ENCODE measurements around the gene SLC35B3.
A peak's percentile ranks its signal among the peaks of the same experiment; 100 is the strongest.
"Not testable (repeated sequence)": the region's sequence is repeated elsewhere in the genome, so short reads cannot be mapped to it uniquely, and the experiment has no call there.

The SLC35B3 gene

DNA sequence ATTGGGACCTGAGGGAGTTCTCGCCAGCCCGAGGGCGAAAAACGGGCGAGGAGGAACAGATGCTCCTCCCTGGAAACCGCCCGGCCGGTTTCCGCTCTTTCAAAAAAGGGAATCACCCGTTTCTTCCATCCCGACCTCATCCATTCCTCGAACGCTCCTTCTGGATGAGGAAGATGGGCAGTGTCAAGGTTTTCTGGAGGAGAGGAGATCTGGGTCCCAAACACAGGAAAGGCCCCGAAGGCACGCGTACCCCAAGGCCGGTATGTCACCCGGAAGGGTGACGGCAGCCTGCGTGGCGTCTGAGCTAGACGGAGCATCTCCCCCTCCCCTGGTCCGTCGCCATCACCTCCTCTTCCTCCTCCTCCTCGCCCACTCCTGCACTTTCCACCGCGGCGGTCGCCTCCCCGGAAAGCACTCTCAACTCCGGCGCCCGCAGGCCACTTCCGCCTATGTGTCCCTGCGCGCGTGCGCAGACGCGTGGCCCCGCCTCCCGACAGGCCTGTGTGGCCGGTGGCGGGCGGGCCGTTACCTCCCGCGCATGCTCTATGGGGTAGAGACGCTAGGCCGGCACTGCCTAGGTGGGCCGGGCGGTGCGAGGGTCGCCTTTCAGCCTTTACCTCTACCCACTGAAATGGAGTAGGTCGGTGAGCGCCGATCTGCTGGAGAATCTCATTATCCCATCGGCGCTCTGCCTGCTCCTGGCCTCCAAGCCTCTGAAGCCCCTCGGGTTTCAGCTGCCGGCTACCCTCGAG lies at the start of gene SLC35B3:
SLC35B3 (minus strand) TSS at position 453 of the 752 bp plus-strand sequence.
- DNase-seq (ENCODE audit: low read depth, low spot score), result peak; percentile 98

- no peak for DNase-seq (ENCODE audit: low read depth, low spot score)
Observed at GRCh38 chr6:8483650-8484049, 48.3 kb upstream of the SLC35B3 start.

DNA sequence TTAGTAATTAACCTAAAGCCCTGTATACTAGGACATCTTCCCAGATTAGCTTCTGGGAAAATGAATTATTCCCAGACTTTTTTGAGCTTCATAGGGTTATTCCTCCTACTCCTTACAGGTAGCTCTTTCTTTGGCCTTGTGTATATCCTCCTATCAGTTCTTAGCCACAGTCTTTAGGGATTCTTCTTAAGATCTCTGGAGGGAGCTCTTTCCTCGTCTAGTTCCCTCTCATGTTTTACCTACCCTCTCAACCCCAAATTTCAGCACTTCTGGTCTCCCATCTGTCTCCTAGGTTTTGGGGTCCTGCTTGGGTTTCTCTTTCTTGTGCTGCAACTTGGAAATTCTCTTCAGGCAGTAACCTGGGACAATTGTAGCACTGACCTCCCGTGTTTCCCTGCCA lies 46.4 kb upstream of the SLC35B3 start:
- peak; percentile 1 for DNase-seq (ENCODE audit: low read depth, low spot score)

DNA sequence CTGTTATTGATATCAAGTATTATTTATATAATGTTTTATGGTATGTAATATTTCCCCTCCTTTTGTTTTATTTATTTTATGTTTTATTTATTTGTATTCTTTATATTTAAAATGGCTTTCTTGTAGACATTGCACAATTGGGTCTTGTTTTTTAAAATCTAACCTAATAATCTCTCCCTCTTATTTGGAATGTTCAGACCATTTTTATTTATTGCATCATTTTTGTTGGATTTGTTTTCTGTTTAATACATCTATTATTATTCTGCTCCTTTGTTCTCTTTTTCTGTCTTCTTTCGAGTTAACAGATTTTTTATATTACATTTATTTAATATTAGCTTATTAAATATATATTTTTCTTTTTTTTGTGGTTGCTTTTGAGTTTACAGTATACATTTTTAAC lies 43.1 kb upstream of the SLC35B3 start:
- DNase-seq (ENCODE audit: low read depth, low spot score), result no peak

DNA sequence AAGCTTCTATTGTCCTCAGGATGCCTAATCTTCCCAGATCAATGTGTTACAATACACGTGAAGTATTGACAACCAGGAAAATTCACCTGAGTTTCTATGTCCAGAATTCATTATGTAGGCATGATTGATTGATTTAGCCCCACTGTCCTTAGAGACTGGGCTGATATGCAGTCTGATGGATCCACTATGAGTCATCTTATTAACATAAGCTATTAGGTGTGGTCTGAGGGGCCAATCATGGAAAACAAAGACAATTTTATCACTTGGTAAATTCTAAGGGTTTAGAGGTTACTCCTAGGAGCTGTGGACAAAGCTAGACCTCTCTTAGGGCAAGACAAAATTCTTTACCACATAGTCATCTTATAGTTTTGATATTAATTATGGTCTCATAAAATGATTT lies 41.3 kb upstream of the SLC35B3 start:
- DNase-seq (ENCODE audit: low read depth, low spot score), result no peak

GRCh38 chr6:8468552-8469356 lies 33.4 kb upstream of the SLC35B3 start:
- no peak for DNase-seq (ENCODE audit: low read depth, low spot score)

DNA sequence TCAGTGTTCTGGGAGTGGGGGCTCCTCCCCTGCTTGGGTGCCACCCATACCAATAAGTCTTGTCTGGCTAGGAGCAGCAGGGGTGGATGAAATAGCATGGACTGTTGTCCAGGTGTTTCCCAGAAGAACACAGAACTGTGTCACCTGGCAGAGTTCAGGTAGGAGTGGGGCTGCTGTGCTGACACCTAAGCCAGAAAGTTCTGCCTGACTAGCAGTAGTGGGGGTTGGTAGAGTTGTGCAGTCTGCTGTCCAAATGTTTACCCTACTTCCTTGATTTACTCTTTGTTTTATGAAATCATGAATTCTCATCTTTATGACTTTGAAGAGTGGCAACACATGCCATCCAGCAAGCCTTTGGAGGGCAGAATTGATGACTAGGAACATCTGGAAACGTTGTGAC lies 27.3 kb upstream of the SLC35B3 start:
- no peak for DNase-seq (ENCODE audit: low read depth, low spot score)

DNA sequence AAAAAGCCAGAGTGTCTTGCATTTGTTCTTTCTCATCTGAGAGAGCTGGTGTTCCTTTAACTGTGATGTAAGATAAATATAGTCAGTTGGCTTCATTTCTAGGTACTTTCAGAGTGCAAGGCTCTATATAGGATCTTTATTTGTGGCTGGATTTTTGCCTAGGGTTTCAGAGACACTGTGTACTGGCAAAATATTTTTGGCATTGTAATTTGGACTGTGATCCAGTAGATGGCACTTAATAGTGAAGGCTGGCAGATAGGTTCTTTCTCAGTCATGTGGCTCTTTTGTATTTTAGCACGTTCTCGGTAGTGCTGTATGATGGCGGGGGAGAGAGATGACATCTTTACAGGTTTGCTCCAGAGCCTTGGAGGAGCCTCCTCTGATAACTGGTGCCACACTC lies 26.8 kb upstream of the SLC35B3 start:
- DNase-seq (ENCODE audit: low read depth, low spot score), result no peak

- no peak for DNase-seq (ENCODE audit: low read depth, low spot score)
Observed at GRCh38 chr6:8446391-8446790, 11.0 kb upstream of the SLC35B3 start.

- DNase-seq (ENCODE audit: low read depth, low spot score), result not testable (repeated sequence)
Observed at GRCh38 chr6:8445930-8446329, 10.6 kb upstream of the SLC35B3 start.

- no peak for DNase-seq (ENCODE audit: low read depth, low spot score)
Observed at GRCh38 chr6:8442150-8442549, 6.8 kb upstream of the SLC35B3 start.

GRCh38 chr6:8441452-8441851 lies 6.1 kb upstream of the SLC35B3 start:
- no peak for DNase-seq (ENCODE audit: low read depth, low spot score)

DNA sequence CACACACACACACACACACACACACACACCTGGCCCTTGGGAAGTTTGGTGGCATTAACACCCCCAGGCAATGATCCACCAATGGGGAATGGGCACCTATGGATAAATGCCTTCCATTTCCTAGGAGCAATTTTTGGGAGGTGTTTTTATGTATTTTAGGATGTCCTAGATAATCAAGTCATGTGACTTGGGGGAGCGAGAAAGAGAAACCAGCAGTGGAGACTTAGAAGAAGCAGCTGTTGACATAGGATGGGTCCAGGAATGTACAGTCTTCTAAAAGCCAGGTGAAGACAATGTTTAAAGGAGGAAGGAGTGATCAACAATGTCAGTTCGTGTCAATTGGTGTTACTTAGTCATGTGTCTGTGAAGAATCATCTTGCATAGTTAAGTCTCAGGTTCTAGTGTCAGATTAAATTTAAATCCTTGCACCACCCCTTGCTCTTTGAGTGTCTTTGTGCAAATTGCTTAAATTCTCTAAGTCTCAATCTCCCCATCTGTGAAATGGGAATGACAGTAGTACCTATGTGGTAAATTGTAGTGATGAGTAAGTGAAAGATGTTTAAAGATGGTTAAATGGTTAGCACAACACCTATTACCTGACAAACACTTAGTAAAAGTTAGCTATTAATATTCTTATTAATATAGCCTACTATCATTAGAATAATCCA lies 4.4 kb upstream of the SLC35B3 start:
- no peak for DNase-seq (ENCODE audit: low read depth, low spot score)

- DNase-seq (ENCODE audit: low read depth, low spot score), result no peak
Observed at GRCh38 chr6:8437813-8438212, 2.5 kb upstream of the SLC35B3 start.

DNA sequence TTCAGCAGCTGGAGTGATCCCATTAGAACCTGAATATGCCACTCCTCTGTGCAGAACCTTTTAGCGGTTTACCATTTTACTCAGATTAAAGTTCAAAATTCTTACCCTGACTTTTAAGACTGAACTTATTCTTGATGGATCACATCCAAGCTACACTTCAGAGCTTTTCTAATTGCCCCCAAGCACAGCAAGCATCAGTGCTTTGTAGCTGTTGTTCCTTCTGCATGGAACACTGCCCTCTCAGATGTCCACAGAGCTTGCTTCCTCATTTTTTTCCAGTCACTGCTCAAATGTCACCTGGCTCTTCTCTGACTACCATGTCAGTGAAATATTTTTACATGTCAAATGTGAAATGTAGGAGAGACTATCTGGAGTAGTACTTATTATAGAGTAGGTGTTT lies 1.6 kb upstream of the SLC35B3 start:
- no peak for DNase-seq (ENCODE audit: low read depth, low spot score)

GRCh38 chr6:8435845-8436168 lies 462 bp upstream of the SLC35B3 start:
- DNase-seq (ENCODE audit: low read depth, low spot score), result no peak

DNA sequence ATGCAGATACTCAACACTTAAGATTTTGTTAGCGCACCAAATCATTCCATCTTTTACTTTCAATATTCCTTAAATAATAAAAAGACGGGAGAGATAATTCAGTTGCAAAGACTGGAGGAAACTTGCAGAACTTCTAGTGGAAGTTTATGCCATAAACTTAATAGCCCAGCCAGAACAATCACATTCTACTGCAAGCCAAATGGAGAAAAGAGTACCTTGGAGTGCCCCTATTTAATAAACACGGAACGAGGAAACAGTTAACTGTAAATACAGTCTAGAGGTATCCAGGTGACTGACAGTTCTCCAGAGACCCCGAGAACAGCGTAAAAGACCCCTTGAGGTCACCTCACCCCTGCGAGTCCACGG lies 635 bp downstream of the SLC35B3 start:
- no peak for DNase-seq (ENCODE audit: low read depth, low spot score)

- no peak for DNase-seq (ENCODE audit: low read depth, low spot score)
Observed at GRCh38 chr6:8432614-8433013, 2.7 kb downstream of the SLC35B3 start.

DNA sequence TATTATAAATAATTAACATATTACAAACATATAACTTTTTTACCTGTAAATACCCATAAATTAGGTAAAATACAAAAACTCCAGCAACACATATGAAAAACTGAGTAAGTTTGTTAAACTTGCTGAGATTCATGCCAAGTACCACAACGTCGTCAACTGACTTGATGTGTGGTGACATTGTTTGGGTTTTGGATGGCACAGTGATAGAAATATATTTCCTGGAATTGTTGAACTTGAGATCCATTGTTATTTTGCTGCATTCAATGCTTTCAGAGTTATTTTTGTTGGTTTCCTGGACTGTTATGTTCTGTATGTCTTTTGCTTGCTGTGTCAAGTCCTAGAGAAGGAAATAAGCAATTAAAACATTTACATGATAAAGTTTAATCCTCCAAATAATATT lies 5.5 kb downstream of the SLC35B3 start:
- DNase-seq (ENCODE audit: low read depth, low spot score), result no peak

- DNase-seq (ENCODE audit: low read depth, low spot score), result not testable (repeated sequence)
Observed at GRCh38 chr6:8426544-8426943, 8.8 kb downstream of the SLC35B3 start.

- no peak for DNase-seq (ENCODE audit: low read depth, low spot score)
Observed at GRCh38 chr6:8420031-8420588, 15.2 kb downstream of the SLC35B3 start.

DNA sequence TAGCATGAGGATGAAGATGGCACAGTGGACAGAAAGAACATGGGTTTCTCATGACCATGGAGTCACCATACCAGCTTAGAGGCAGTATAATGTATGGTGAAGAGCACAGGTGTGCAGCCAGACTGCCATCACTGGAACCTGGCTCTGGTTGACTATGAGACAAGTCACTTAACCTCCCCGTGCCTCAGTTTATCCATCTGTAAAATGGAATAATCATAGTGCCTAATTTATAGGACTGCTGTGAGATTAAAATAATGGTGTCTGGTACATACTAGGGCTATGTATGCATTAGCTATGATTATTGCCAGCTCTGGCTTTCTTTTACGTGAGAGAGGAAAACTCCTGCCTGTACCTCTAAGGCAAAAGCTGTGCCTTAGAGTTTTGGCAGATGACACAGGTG lies 19.4 kb downstream of the SLC35B3 start:
- DNase-seq (ENCODE audit: low read depth, low spot score), result no peak
